GM23338 (cell line): ENCODE data around the gene CUBN. TPM values are rescaled to one million over a fixed set of nuclear protein-coding genes. Genes with fewer than 3 reads are reported as not detected.

Source experiments
- ATAC-seq: fragments of 200-7000 bp; cut with Tn5 transposase; 3 replicates; pipeline ENCODE4 v1.9.1; 2020
- DNase-seq: peaks from one replicate; pipeline ENCODE4 v3.0.0-alpha.2; 2015; ENCODE audit warnings: low spot score
- H2AFZ ChIP-seq: fragments of 200-600 bp; sonication (generic); 2 replicates; pipeline ENCODE4 v1.8.0; 2016; ENCODE audit warnings: antibody characterized with exemption, mild to moderate bottlenecking, moderate library complexity
- H3F3A ChIP-seq: fragments of 200-600 bp; sonication (generic); replicated peaks from 2 replicates; pipeline ENCODE4 v1.8.0; 2017; ENCODE audit warnings: antibody characterized with exemption, mixed run types, low read depth
- H3K27ac ChIP-seq: fragments of 200-600 bp; sonication (generic); 2 replicates; pipeline ENCODE4 v1.6.1; 2016; ENCODE audit warnings: low read depth
- H3K27me3 ChIP-seq: fragments of 200-600 bp; sonication (generic); 2 replicates; pipeline ENCODE4 v1.8.0; 2016; ENCODE audit warnings: mild to moderate bottlenecking, mixed run types, moderate library complexity; ENCODE audit not compliant: insufficient read depth
- H3K36me3 ChIP-seq: fragments of 200-600 bp; sonication (generic); 2 replicates; pipeline ENCODE4 v1.8.0; 2016; ENCODE audit warnings: mild to moderate bottlenecking; ENCODE audit not compliant: insufficient read depth
- H3K4me1 ChIP-seq: fragments of 200-600 bp; sonication (generic); 2 replicates; pipeline ENCODE4 v1.8.0; 2016; ENCODE audit warnings: mild to moderate bottlenecking, moderate library complexity; ENCODE audit not compliant: insufficient read depth
- H3K4me2 ChIP-seq: fragments of 200-600 bp; sonication (generic); 2 replicates; pipeline ENCODE4 v1.7.1; 2017; ENCODE audit warnings: mixed run types
- H3K4me3 ChIP-seq: fragments of 200-600 bp; sonication (generic); 2 replicates; pipeline ENCODE4 v1.6.1; 2016; ENCODE audit warnings: mixed run types
- H3K79me2 ChIP-seq: fragments of 200-600 bp; sonication (generic); replicated peaks from 2 replicates; pipeline ENCODE4 v1.8.0; 2017; ENCODE audit warnings: mild to moderate bottlenecking; ENCODE audit not compliant: insufficient read depth
- H3K9me2 ChIP-seq: fragments of 200-600 bp; sonication (generic); 2 replicates; pipeline ENCODE4 v1.8.0; 2017; ENCODE audit not compliant: insufficient read depth
- H4K20me1 ChIP-seq: fragments of 200-600 bp; sonication (generic); replicated peaks from 2 replicates; pipeline ENCODE4 v1.8.0; 2017; ENCODE audit warnings: mild to moderate bottlenecking; ENCODE audit not compliant: insufficient read depth
- H3K27ac Mint-ChIP-seq: 2 replicates; pipeline ENCODE4 v1.8.0; 2020; ENCODE audit warnings: inconsistent platforms, mild to moderate bottlenecking, moderate library complexity, mixed read lengths
- H3K27me3 Mint-ChIP-seq: 3 replicates; pipeline ENCODE4 v1.8.0; 2022; ENCODE audit warnings: low read depth, mild to moderate bottlenecking, moderate library complexity, mixed read lengths, inconsistent platforms; ENCODE audit not compliant: insufficient read depth, poor library complexity
- H3K36me3 Mint-ChIP-seq: 3 replicates; pipeline ENCODE4 v1.8.0; 2021; ENCODE audit warnings: low read depth, mild to moderate bottlenecking, inconsistent platforms, moderate library complexity, mixed read lengths
- H3K4me1 Mint-ChIP-seq: 3 replicates; pipeline ENCODE4 v1.8.0; 2020; ENCODE audit warnings: mild to moderate bottlenecking, inconsistent platforms, mixed read lengths
- H3K4me3 Mint-ChIP-seq: 3 replicates; pipeline ENCODE4 v1.8.0; 2021; ENCODE audit warnings: moderate library complexity, mild to moderate bottlenecking, inconsistent platforms, mixed read lengths
- H3K9me3 Mint-ChIP-seq: 3 replicates; pipeline ENCODE4 v1.8.0; 2020; ENCODE audit warnings: moderate library complexity, mild to moderate bottlenecking, inconsistent platforms, mixed read lengths
- CREB1 ChIP-seq: fragments of 250-450 bp; sonication (Bioruptor Pico); IDR thresholded peaks from 2 replicates; pipeline ENCODE4 v1.5.0; 2020; ENCODE audit warnings: low read depth, mild to moderate bottlenecking, moderate library complexity
- EZH2phosphoT487 ChIP-seq: fragments of 200-600 bp; sonication (generic); IDR thresholded peaks from one replicate; pipeline ENCODE4 v1.8.1; 2018; ENCODE audit warnings: antibody characterized with exemption; ENCODE audit not compliant: unreplicated experiment
- JUNB ChIP-seq: IDR thresholded peaks from one replicate; pipeline ENCODE4 v1.6.1; 2016; ENCODE audit warnings: antibody characterized with exemption; ENCODE audit not compliant: unreplicated experiment
- NANOG ChIP-seq: IDR thresholded peaks from 2 replicates; pipeline ENCODE4 v1.6.1; 2016; ENCODE audit warnings: antibody characterized with exemption, borderline replicate concordance
- POLR2AphosphoS5 ChIP-seq: IDR thresholded peaks from 2 replicates; pipeline ENCODE4 v1.6.1; 2016; ENCODE audit warnings: antibody characterized with exemption, low read depth
- STAT1 ChIP-seq: IDR thresholded peaks from one replicate; pipeline ENCODE4 v1.6.1; 2016; ENCODE audit warnings: antibody characterized with exemption; ENCODE audit not compliant: unreplicated experiment
- ZNF114 ChIP-seq: fragments of 250-450 bp; sonication (Bioruptor Pico); IDR thresholded peaks from 2 replicates; pipeline ENCODE4 v1.5.0; 2020; ENCODE audit warnings: mild to moderate bottlenecking, moderate library complexity
- ZNF331 ChIP-seq: fragments of 250-450 bp; sonication (Bioruptor Pico); IDR thresholded peaks from 2 replicates; pipeline ENCODE4 v1.5.0; 2020; ENCODE audit warnings: low read depth, mild to moderate bottlenecking, moderate library complexity
- polyA plus RNA-seq: library from polyadenylated mRNA; unstranded; fragments of >200 nt; fragmentation: Nextera tagmentation; extraction: Ambion mirVana; gene quantifications from 2 replicates; pipeline ENCODE4 v1.2.1, GENCODE V29; 2016
- total RNA-seq: library from RNA; depleted of rRNA; stranded (reverse); fragments of >200 nt; shearing (Covaris generic); gene quantifications from 2 replicates; pipeline ENCODE4 v1.2.3, GENCODE V29; 2014
- TF ChIP-seq, protein P1 (sequence below): IDR thresholded peaks from one replicate; pipeline ENCODE4 v1.6.1; 2018; ENCODE audit warnings: antibody characterized with exemption; ENCODE audit not compliant: unreplicated experiment
- TF ChIP-seq, protein P2 (sequence below): IDR thresholded peaks from 2 replicates; pipeline ENCODE4 v1.6.1; 2016; ENCODE audit warnings: antibody characterized with exemption

Gene CUBN
- total and polyA plus RNA-seq, 2 experiments from 2014 or later: 0.06 to 1.8 TPM

- TF ChIP-seq, protein P1, sequence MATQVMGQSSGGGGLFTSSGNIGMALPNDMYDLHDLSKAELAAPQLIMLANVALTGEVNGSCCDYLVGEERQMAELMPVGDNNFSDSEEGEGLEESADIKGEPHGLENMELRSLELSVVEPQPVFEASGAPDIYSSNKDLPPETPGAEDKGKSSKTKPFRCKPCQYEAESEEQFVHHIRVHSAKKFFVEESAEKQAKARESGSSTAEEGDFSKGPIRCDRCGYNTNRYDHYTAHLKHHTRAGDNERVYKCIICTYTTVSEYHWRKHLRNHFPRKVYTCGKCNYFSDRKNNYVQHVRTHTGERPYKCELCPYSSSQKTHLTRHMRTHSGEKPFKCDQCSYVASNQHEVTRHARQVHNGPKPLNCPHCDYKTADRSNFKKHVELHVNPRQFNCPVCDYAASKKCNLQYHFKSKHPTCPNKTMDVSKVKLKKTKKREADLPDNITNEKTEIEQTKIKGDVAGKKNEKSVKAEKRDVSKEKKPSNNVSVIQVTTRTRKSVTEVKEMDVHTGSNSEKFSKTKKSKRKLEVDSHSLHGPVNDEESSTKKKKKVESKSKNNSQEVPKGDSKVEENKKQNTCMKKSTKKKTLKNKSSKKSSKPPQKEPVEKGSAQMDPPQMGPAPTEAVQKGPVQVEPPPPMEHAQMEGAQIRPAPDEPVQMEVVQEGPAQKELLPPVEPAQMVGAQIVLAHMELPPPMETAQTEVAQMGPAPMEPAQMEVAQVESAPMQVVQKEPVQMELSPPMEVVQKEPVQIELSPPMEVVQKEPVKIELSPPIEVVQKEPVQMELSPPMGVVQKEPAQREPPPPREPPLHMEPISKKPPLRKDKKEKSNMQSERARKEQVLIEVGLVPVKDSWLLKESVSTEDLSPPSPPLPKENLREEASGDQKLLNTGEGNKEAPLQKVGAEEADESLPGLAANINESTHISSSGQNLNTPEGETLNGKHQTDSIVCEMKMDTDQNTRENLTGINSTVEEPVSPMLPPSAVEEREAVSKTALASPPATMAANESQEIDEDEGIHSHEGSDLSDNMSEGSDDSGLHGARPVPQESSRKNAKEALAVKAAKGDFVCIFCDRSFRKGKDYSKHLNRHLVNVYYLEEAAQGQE: no peak
- TF ChIP-seq NANOG (no peak), STAT1 (no peak), JUNB (no peak), POLR2AphosphoS5 (no peak)
- TF ChIP-seq, protein P2, sequence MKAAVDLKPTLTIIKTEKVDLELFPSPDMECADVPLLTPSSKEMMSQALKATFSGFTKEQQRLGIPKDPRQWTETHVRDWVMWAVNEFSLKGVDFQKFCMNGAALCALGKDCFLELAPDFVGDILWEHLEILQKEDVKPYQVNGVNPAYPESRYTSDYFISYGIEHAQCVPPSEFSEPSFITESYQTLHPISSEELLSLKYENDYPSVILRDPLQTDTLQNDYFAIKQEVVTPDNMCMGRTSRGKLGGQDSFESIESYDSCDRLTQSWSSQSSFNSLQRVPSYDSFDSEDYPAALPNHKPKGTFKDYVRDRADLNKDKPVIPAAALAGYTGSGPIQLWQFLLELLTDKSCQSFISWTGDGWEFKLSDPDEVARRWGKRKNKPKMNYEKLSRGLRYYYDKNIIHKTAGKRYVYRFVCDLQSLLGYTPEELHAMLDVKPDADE: no peak
Observed at GRCh38 chr10:16976803-16977202, 152.8 kb downstream of the CUBN start (continued).

- Histone ChIP-seq H3K79me2 (no peaks in the 10 kb centered on the region), H3K36me3 (no peaks in the 10 kb centered on the region), H3K9me2 (no peaks in the 10 kb centered on the region), H4K20me1 (no peaks in the 10 kb centered on the region), H3K4me3 (no peak overlapping the region), H3K27ac (no peak overlapping the region), H3F3A (no peaks in the 10 kb centered on the region), H3K4me2 (no peak overlapping the region), H3K27me3 (no peaks in the 10 kb centered on the region), H3K4me1 (no peaks in the 10 kb centered on the region), H2AFZ (no peak overlapping the region)
- no peak overlapping the region for H3K27ac Mint-ChIP-seq
- H3K36me3 Mint-ChIP-seq: no peaks in the 10 kb centered on the region
- H3K4me1 Mint-ChIP-seq: peaks cover 5% of the 10 kb centered on the region; the same call in 1 of the 3 replicates
- H3K27me3 Mint-ChIP-seq: peaks cover 2% of the 10 kb centered on the region
- peaks cover 8% of the 10 kb centered on the region; the same call in 2 of the 3 replicates for H3K9me3 Mint-ChIP-seq
- DNase-seq: no peak
- H3K4me3 Mint-ChIP-seq: no peak overlapping the region
- no peak for ATAC-seq
- TF ChIP-seq ZNF331 (CRISPR knock-in tag): no peak
- TF ChIP-seq EZH2phosphoT487: no peak
- TF ChIP-seq ZNF114 (CRISPR knock-in tag): no peak
- no peak for TF ChIP-seq STAT1
- TF ChIP-seq, protein P1: no peak
- no peak for TF ChIP-seq CREB1
- no peak for TF ChIP-seq JUNB
- TF ChIP-seq, protein P2: no peak
- no peak for TF ChIP-seq NANOG
Observed at GRCh38 chr10:16975188-16975587, 154.4 kb downstream of the CUBN start.
